H9 (cell line): Measurements from ENCODE around the gene CCR1. TPM values are rescaled to one million over a fixed set of nuclear protein-coding genes. Genes with fewer than 3 reads are reported as not detected.

ENCODE experiments used
- DNase-seq: peaks from one replicate; pipeline ENCODE4 v3.0.0-alpha.2; 2017
- H2AFZ ChIP-seq: one replicate; pipeline ENCODE4 v1.6.1; 2013; ENCODE audit warnings: mild to moderate bottlenecking, low read length, control low read depth, moderate library complexity
- H2AK5ac ChIP-seq: 2 replicates; pipeline ENCODE4 v1.6.1; 2013; ENCODE audit warnings: low read length, control low read depth, mixed read lengths; ENCODE audit not compliant: insufficient read length
- H2BK120ac ChIP-seq: one replicate; pipeline ENCODE4 v1.6.1; 2013; ENCODE audit warnings: low read depth, mild to moderate bottlenecking, low read length, control low read depth, inconsistent platforms; ENCODE audit not compliant: poor library complexity, severe bottlenecking
- H2BK12ac ChIP-seq: 2 replicates; pipeline ENCODE4 v1.6.1; 2013; ENCODE audit warnings: low read length, control low read depth, mixed read lengths, low read depth; ENCODE audit not compliant: insufficient read length
- H2BK15ac ChIP-seq: 2 replicates; pipeline ENCODE4 v1.6.1; 2013; ENCODE audit warnings: low read depth, low read length, control low read depth
- H2BK20ac ChIP-seq: one replicate; pipeline ENCODE4 v1.6.1; 2013; ENCODE audit warnings: low read depth, mild to moderate bottlenecking, low read length, control low read depth, inconsistent platforms; ENCODE audit not compliant: poor library complexity, severe bottlenecking
- H2BK5ac ChIP-seq: 2 replicates; pipeline ENCODE4 v1.6.1; 2013; ENCODE audit warnings: low read length, control low read depth, mixed read lengths; ENCODE audit not compliant: insufficient read length
- H3K14ac ChIP-seq: 2 replicates; pipeline ENCODE4 v1.6.1; 2013; ENCODE audit warnings: low read length, control low read depth; ENCODE audit not compliant: insufficient read depth
- H3K18ac ChIP-seq: 2 replicates; pipeline ENCODE4 v1.6.1; 2013; ENCODE audit warnings: low read depth, mild to moderate bottlenecking, mixed read lengths, low read length, control low read depth; ENCODE audit not compliant: insufficient read length
- H3K23ac ChIP-seq: 2 replicates; pipeline ENCODE4 v1.6.1; 2013; ENCODE audit warnings: low read length, control low read depth, mixed read lengths, low read depth; ENCODE audit not compliant: insufficient read length
- H3K23me2 ChIP-seq: 2 replicates; pipeline ENCODE4 v1.6.1; 2013; ENCODE audit warnings: low read depth, mild to moderate bottlenecking, mixed read lengths, low read length, control low read depth; ENCODE audit not compliant: insufficient read length, poor library complexity, severe bottlenecking
- H3K27ac ChIP-seq: 2 replicates; pipeline ENCODE4 v1.5.1; 2013; ENCODE audit warnings: low read length, control low read depth, mixed read lengths, low read depth; ENCODE audit not compliant: insufficient read length
- H3K27me3 ChIP-seq: 2 replicates; pipeline ENCODE4 v1.6.1; 2013; ENCODE audit warnings: low read length, control low read depth, inconsistent platforms; ENCODE audit not compliant: insufficient read depth
- H3K4ac ChIP-seq: 2 replicates; pipeline ENCODE4 v1.6.1; 2013; ENCODE audit warnings: low read depth, mild to moderate bottlenecking, control low read depth, inconsistent platforms, low read length, moderate library complexity
- H3K4me1 ChIP-seq: 2 replicates; pipeline ENCODE4 v1.6.1; 2013; ENCODE audit warnings: low read length, control low read depth, inconsistent platforms; ENCODE audit not compliant: insufficient read depth
- H3K4me2 ChIP-seq: 2 replicates; pipeline ENCODE4 v1.6.1; 2013; ENCODE audit warnings: low read length, control low read depth, mixed read lengths; ENCODE audit not compliant: insufficient read length, insufficient read depth
- H3K56ac ChIP-seq: 2 replicates; pipeline ENCODE4 v1.6.1; 2013; ENCODE audit warnings: low read depth, mild to moderate bottlenecking, mixed read lengths, low read length, control low read depth; ENCODE audit not compliant: insufficient read length
- H3K79me1 ChIP-seq: 2 replicates; pipeline ENCODE4 v1.6.1; 2013; ENCODE audit warnings: low read depth, mild to moderate bottlenecking, moderate library complexity, low read length, control low read depth, inconsistent platforms; ENCODE audit not compliant: insufficient read depth, poor library complexity, severe bottlenecking
- H3K79me2 ChIP-seq: 2 replicates; pipeline ENCODE4 v1.6.1; 2013; ENCODE audit warnings: low read length, control low read depth, inconsistent platforms; ENCODE audit not compliant: insufficient read depth
- H3K9ac ChIP-seq: 2 replicates; pipeline ENCODE4 v1.6.1; 2013; ENCODE audit warnings: low read length, control low read depth, mixed read lengths; ENCODE audit not compliant: insufficient read length; ENCODE audit errors: extremely low read depth
- H3K9me3 ChIP-seq: one replicate; pipeline ENCODE4 v1.6.1; 2013; ENCODE audit warnings: low read depth, low read length, inconsistent platforms; ENCODE audit not compliant: control insufficient read depth
- H3T11ph ChIP-seq: one replicate; pipeline ENCODE4 v1.6.1; 2013; ENCODE audit warnings: mild to moderate bottlenecking, low read length, control low read depth, inconsistent platforms
- H4K20me1 ChIP-seq: one replicate; pipeline ENCODE4 v1.6.1; 2013; ENCODE audit not compliant: control insufficient read depth, insufficient read length, insufficient read depth
- H4K5ac ChIP-seq: 2 replicates; pipeline ENCODE4 v1.6.1; 2013; ENCODE audit warnings: low read depth, mild to moderate bottlenecking, mixed read lengths, low read length, control low read depth; ENCODE audit not compliant: insufficient read length
- H4K8ac ChIP-seq: replicated peaks from 2 replicates; pipeline ENCODE4 v1.6.1; 2013; ENCODE audit warnings: low read length, control low read depth, mixed read lengths, low read depth; ENCODE audit not compliant: insufficient read length
- H4K91ac ChIP-seq: 2 replicates; pipeline ENCODE4 v1.6.1; 2013; ENCODE audit warnings: low read depth, mild to moderate bottlenecking, moderate library complexity, mixed read lengths, low read length, control low read depth; ENCODE audit not compliant: insufficient read length
- H3K27ac Mint-ChIP-seq, 3 experiments: 2 replicates in 2 of 3; 3 replicates in 1 of 3; pipeline ENCODE4 v1.8.0; 2020 to 2021; ENCODE audit warnings: mixed read lengths in 3 of 3, mild to moderate bottlenecking in 1 of 3, moderate library complexity in 1 of 3
- H3K27me3 Mint-ChIP-seq: 2 replicates; pipeline ENCODE4 v1.8.0; 2021; ENCODE audit warnings: low read depth, mild to moderate bottlenecking, moderate library complexity, mixed read lengths
- H3K36me3 Mint-ChIP-seq, 3 experiments: 2 replicates in 2 of 3; 3 replicates in 1 of 3; pipeline ENCODE4 v1.8.0; 2020 to 2021; ENCODE audit warnings: low read depth in 3 of 3, mixed read lengths in 3 of 3; ENCODE audit not compliant: insufficient read depth in 1 of 3
- H3K4me1 Mint-ChIP-seq, 2 experiments: 2 replicates each; pipeline ENCODE4 v1.8.0; 2020; ENCODE audit warnings: mixed read lengths in 2 of 2
- H3K4me3 Mint-ChIP-seq, 2 experiments: 2 replicates in 1 of 2; 3 replicates in 1 of 2; pipeline ENCODE4 v1.8.0; 2020 to 2021; ENCODE audit warnings: mild to moderate bottlenecking in 2 of 2, mixed read lengths in 2 of 2, moderate library complexity in 1 of 2
- H3K9me3 Mint-ChIP-seq, 2 experiments: 2 replicates in 1 of 2; 3 replicates in 1 of 2; pipeline ENCODE4 v1.8.0; 2020; ENCODE audit warnings: mild to moderate bottlenecking in 2 of 2, mixed read lengths in 2 of 2, moderate library complexity in 1 of 2
- CTCF ChIP-seq: fragments of 200-600 bp; sonication (generic); conservative IDR thresholded peaks from 3 replicates; pipeline ENCODE4 v1.8.0; 2021; ENCODE audit warnings: antibody characterized with exemption, mild to moderate bottlenecking
- WGBS: extraction: QIAGEN DNeasy Blood & Tissue Kit; methylation state at CpG from one replicate; pipeline ENCODE4 v1.1.7; 2013; ENCODE audit warnings: missing lambda C conversion rate, low lambda C conversion rate, mixed read lengths; ENCODE audit not compliant: insufficient read length; ENCODE audit errors: extremely low coverage; 5-methylcytosine and 5-hydroxymethylcytosine counted together
- total RNA-seq: library from RNA; stranded (reverse); gene quantifications from 2 replicates; pipeline ENCODE4 v1.2.1, GENCODE V29; 2021

CCR1 gene
- total RNA-seq, 1 experiment from 2014 or later = not detected

- no peak overlapping the region for H3K23ac ChIP-seq
Measured at GRCh38 chr3:46243560-46243959, 35.4 kb upstream of the CCR1 start.

More at GRCh38 chr3:46243560-46243959, 35.4 kb upstream of the CCR1 start:
- no peak overlapping the region for H4K91ac ChIP-seq
- H2BK120ac ChIP-seq = no peak overlapping the region
- no peak for TF ChIP-seq CTCF
- WGBS = no CpG with 5 or more reads among the region's 2 CpGs
- no peaks in the 10 kb centered on the region for H3K79me1 ChIP-seq
- H4K8ac ChIP-seq = no peak overlapping the region
- Mint-ChIP-seq H3K9me3 (no peaks in the 10 kb centered on the region), H3K4me3 (no peak overlapping the region), H3K27me3 (no peaks in the 10 kb centered on the region; the same call in 1 of the 2 replicates), H3K36me3 (no peaks in the 10 kb centered on the region), H3K27ac (no peak overlapping the region; a peak in 1 of 7 replicates), H3K4me1 (peaks cover 13 to 21% of the 10 kb centered on the region in 2 experiments)
- H3K14ac ChIP-seq = no peak overlapping the region
- H3K4me1 ChIP-seq = peaks cover 7% of the 10 kb centered on the region; the same call in 1 of the 2 replicates
- H3K9ac ChIP-seq = no peak overlapping the region
- H2BK5ac ChIP-seq = no peak overlapping the region
- no peaks in the 10 kb centered on the region for H3K23me2 ChIP-seq
- H3K4ac ChIP-seq = no peak overlapping the region
- no peak overlapping the region for H2BK20ac ChIP-seq
- no peak overlapping the region for H3K27ac ChIP-seq
- no peak for DNase-seq
- no peaks in the 10 kb centered on the region for H3K9me3 ChIP-seq
- H2BK12ac ChIP-seq = no peak overlapping the region
- no peak overlapping the region for H3K4me2 ChIP-seq
- H3K79me2 ChIP-seq = no peaks in the 10 kb centered on the region
- H4K5ac ChIP-seq = no peak overlapping the region
- no peaks in the 10 kb centered on the region for H3K27me3 ChIP-seq
- H2BK15ac ChIP-seq = no peak overlapping the region
- H4K20me1 ChIP-seq = no peaks in the 10 kb centered on the region
- H3K18ac ChIP-seq = no peak overlapping the region
- no peak overlapping the region for H2AFZ ChIP-seq
- H2AK5ac ChIP-seq = no peak overlapping the region
- no peak overlapping the region for H3K56ac ChIP-seq
- H3T11ph ChIP-seq = no peak overlapping the region
